Mucosa of descending colon (tissue), 3 donors: ENCODE measurements around the gene AADACL4. TPM values are rescaled to one million over a fixed set of nuclear protein-coding genes. Genes with fewer than 3 reads are reported as not detected.

Source experiments
- ATAC-seq: fragments of 200-7000 bp; cut with Tn5 transposase; one replicate; pipeline ENCODE4 v1.9.1; 2020; ENCODE audit warnings: mild to moderate bottlenecking, moderate library complexity
- DNase-seq, 3 donors: peaks; one replicate each; pipeline ENCODE4 v3.0.0-alpha.2; 2020
- H3K36me3 ChIP-seq: fragments of 200-600 bp; one replicate; pipeline ENCODE4 v1.8.0; 2021; ENCODE audit warnings: low read depth, mild to moderate bottlenecking
- H3K4me1 ChIP-seq: fragments of 200-600 bp; one replicate; pipeline ENCODE4 v1.8.0; 2021; ENCODE audit warnings: low read depth, mild to moderate bottlenecking
- H3K4me3 ChIP-seq: fragments of 200-600 bp; one replicate; pipeline ENCODE4 v1.8.0; 2021; ENCODE audit warnings: mild to moderate bottlenecking
- H3K9me3 ChIP-seq: fragments of 200-600 bp; one replicate; pipeline ENCODE4 v1.8.0; 2021; ENCODE audit warnings: mild to moderate bottlenecking
- CTCF ChIP-seq: fragments of 200-600 bp; IDR thresholded peaks from one replicate; pipeline ENCODE4 v1.8.0; 2022; ENCODE audit warnings: antibody characterized with exemption, mild to moderate bottlenecking
- intact Hi-C, 2 donors: fragments of 100-400 bp; cut with DNase I in 1 of 2; cut with micrococcal nuclease in 1 of 2; formaldehyde crosslinking; loops; one replicate each; pipeline versions ENCODE4 v1.11.0 to v1.11.1; 2022; cut with DNase I, micrococcal nuclease
- total RNA-seq, 3 donors: library from RNA; stranded (reverse); fragmentation: NEBNext Ultra II Directional in 2 of 3; extraction: Animal tissue kit (Norgen Biotek cat#: 25700) in 2 of 3; gene quantifications; one replicate each; pipeline versions ENCODE4 v1.2.1 to v1.2.4, GENCODE V29; 2021 to 2023
- donor health status: DM: no; HTN: no; CAD: no; lungs with moderate emphysema.
- donor health status: DM: no; HTN: no; CAD: no.
- donor health status: DM: no; HTN: yes; CAD: no.

AADACL4 gene
- total RNA-seq, 3 donors from 2014 or later, result not detected

DNA sequence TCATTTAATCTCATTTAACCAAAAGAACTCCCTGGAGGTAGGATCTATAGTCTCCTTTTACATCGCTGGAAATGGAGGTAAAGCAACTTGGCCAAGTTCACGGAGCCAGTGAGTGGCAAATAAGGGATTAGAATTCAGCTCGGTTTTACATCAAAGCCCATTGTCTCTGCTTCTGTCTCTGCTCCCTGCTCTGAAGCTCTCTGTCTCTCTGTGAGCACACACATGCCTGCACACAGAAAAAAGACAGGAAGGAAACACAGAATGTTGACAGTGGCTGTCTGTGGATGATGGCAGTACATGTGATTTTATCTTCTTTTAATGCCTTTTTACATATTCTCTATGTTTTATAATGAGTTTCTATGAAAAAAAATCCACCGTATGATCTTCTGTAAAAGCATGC lies 17.0 kb upstream of the AADACL4 start:
- ATAC-seq, result no peak
- intact Hi-C loops, result loop anchor here (10.0 kb wide), 2 partner anchors 302 to 312 kb away; no protein-coding TSS in a partner anchor

GRCh38 chr1:12627296-12627695 lies 16.6 kb upstream of the AADACL4 start:
- no peak for TF ChIP-seq CTCF
- no peaks in the 10 kb centered on the region for H3K9me3 ChIP-seq
- no peak overlapping the region for H3K4me3 ChIP-seq
- ATAC-seq, result no peak
- intact Hi-C loops, result loop anchor here (10.0 kb wide), 2 partner anchors 302 to 312 kb away; no protein-coding TSS in a partner anchor
- no peaks in the 10 kb centered on the region for H3K4me1 ChIP-seq
- DNase-seq, result no peak
- no peaks in the 10 kb centered on the region for H3K36me3 ChIP-seq

More for the DNA sequence above, 17.0 kb upstream of the AADACL4 start:
- Histone ChIP-seq H3K9me3 (no peaks in the 10 kb centered on the region), H3K4me1 (no peaks in the 10 kb centered on the region), H3K36me3 (no peaks in the 10 kb centered on the region), H3K4me3 (no peak overlapping the region)
- no peak for DNase-seq
- no peak for TF ChIP-seq CTCF

GRCh38 chr1:12629511-12629956 lies 14.4 kb upstream of the AADACL4 start:
- Histone ChIP-seq H3K9me3 (no peaks in the 10 kb centered on the region), H3K4me3 (no peak overlapping the region), H3K36me3 (no peaks in the 10 kb centered on the region), H3K4me1 (no peaks in the 10 kb centered on the region)
- no peak for DNase-seq
- no peak for ATAC-seq
- TF ChIP-seq CTCF, result no peak
- intact Hi-C loops, result loop anchor here (10.0 kb wide), 2 partner anchors 305 to 315 kb away; no protein-coding TSS in a partner anchor

DNA sequence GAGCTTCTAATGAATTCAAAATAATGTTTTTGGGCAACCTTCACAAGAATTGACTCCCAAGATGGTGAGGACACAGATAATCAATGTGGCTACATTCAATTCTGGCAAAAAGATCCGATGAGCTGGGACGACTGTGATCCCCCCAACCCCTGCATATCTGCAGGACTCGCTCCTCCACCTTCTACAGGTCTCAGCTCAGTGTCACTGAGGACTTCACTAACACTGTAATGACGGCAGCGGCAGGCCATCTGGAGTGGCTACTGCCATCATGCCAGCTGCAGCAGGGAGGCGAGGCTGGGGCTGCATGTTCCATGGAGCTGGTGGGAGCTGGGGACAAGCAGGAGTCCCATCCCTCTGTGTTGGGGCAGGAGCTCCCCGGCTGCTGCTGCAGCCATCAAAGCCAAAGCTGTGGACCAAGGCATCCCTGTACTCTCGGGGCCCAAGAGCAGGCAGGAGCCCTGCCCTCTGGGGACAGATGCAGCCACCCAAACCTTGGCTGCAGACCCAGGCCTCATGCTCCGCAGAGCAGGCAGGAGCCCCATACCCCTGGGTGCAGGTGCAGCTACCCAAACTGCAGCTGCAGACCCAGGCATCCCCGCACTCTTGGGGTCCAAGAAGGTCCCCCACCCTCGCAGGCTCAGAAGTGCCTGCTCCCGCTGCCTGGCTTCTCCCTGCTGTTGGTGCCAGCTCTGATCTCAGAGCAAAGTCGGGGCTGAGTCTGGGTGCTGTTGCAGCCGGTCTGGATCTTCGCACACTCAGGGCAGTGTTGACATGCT lies 13.7 kb upstream of the AADACL4 start:
- intact Hi-C loops, result loop anchor here (10.0 kb wide), 2 partner anchors 305 to 315 kb away; no protein-coding TSS in a partner anchor
- no peak for DNase-seq
- no peak for TF ChIP-seq CTCF
- Histone ChIP-seq H3K4me3 (no peak overlapping the region), H3K36me3 (no peaks in the 10 kb centered on the region), H3K4me1 (no peaks in the 10 kb centered on the region), H3K9me3 (no peaks in the 10 kb centered on the region)
- ATAC-seq, result no peak

GRCh38 chr1:12630946-12631530 lies 12.8 kb upstream of the AADACL4 start:
- no peak overlapping the region for H3K4me3 ChIP-seq
- intact Hi-C loops, result no loop called here
- no peaks in the 10 kb centered on the region for H3K36me3 ChIP-seq
- no peak for ATAC-seq
- no peak for TF ChIP-seq CTCF
- no peaks in the 10 kb centered on the region for H3K4me1 ChIP-seq
- DNase-seq, result no peak
- H3K9me3 ChIP-seq, result no peaks in the 10 kb centered on the region
